Peyer's patch (tissue), 4 donors: Measurements from ENCODE around the gene TMEM178B. TPM values are rescaled to one million over a fixed set of nuclear protein-coding genes. Genes with fewer than 3 reads are reported as not detected.

Experiments used
- DNase-seq, 3 donors: peaks; one replicate each; pipeline ENCODE4 v3.0.0-alpha.2; 2017 to 2019
- H3K27ac ChIP-seq, 4 donors: fragments of 200-600 bp; sonication (generic); one replicate each; pipeline ENCODE4 v1.5.1; 2016 to 2019
- H3K27me3 ChIP-seq, 2 donors: fragments of 200-600 bp; sonication (generic); one replicate each; pipeline ENCODE4 v1.5.1; 2019
- H3K36me3 ChIP-seq, 3 donors: fragments of 200-600 bp; sonication (generic); one replicate each; pipeline ENCODE4 v1.5.1; 2016 to 2019
- H3K4me1 ChIP-seq, 4 donors: fragments of 200-600 bp; sonication (generic); one replicate each; pipeline ENCODE4 v1.5.1; 2016 to 2019
- H3K4me3 ChIP-seq, 4 donors: fragments of 200-600 bp; sonication (generic); 1 replicate in 3 of 4; 2 replicates in 1 of 4; pipeline ENCODE4 v1.5.1; 2016 to 2019; ENCODE audit warnings: mild to moderate bottlenecking in 1 of 4
- H3K9me3 ChIP-seq, 4 donors: fragments of 200-600 bp; sonication (generic); one replicate each; pipeline ENCODE4 v1.5.1; 2016 to 2019; ENCODE audit warnings: mild to moderate bottlenecking in 1 of 4
- CTCF ChIP-seq, 6 experiments: fragments of 450-650 bp in 4 of 6; fragments of 200-600 bp in 2 of 6; sonication (generic) in 1 of 6; IDR thresholded peaks; one replicate each; pipeline ENCODE4 v1.5.1; 2017 to 2019; ENCODE audit warnings: antibody characterized with exemption in 6 of 6, mild to moderate bottlenecking in 3 of 6, moderate library complexity in 1 of 6
- POLR2A ChIP-seq, 2 donors: fragments of 450-650 bp; IDR thresholded peaks; one replicate each; pipeline ENCODE4 v1.5.1; 2017; ENCODE audit warnings: antibody characterized with exemption in 2 of 2, mild to moderate bottlenecking in 2 of 2, moderate library complexity in 2 of 2
- total RNA-seq, 4 donors: library from RNA; depleted of rRNA; stranded (reverse); fragments of >200 nt; gene quantifications; one replicate each; pipeline ENCODE4 v1.1.0, GENCODE V29; 2016

The TMEM178B gene
- total RNA-seq, 4 donors from 2014 or later = under 0.01 to 0.66 (median 0.13) TPM; not detected in 1

- no peaks in the 10 kb centered on the region for H3K4me1 ChIP-seq
- H3K36me3 ChIP-seq = no peaks in the 10 kb centered on the region
- no peak overlapping the region for H3K4me3 ChIP-seq
- TF ChIP-seq CTCF (IDR thresholded peaks at IDR 0.05) (no peak), POLR2A (IDR thresholded peaks at IDR 0.05) (no peak)
- H3K9me3 ChIP-seq = no peaks in the 10 kb centered on the region
- no peak for DNase-seq
- H3K27ac ChIP-seq = no peak overlapping the region
- no peaks in the 10 kb centered on the region for H3K27me3 ChIP-seq
Measured at GRCh38 chr7:141490474-141490873, 416.6 kb downstream of the TMEM178B start.

GRCh38 chr7:141495057-141495456 is 421.2 kb downstream of the TMEM178B start:
- TF ChIP-seq POLR2A (IDR thresholded peaks at IDR 0.05) (no peak), CTCF (IDR thresholded peaks at IDR 0.05) (no peak)
- no peak for DNase-seq
- H3K9me3 ChIP-seq = no peaks in the 10 kb centered on the region
- no peaks in the 10 kb centered on the region for H3K27me3 ChIP-seq
- no peak overlapping the region for H3K27ac ChIP-seq
- no peaks in the 10 kb centered on the region for H3K36me3 ChIP-seq
- H3K4me3 ChIP-seq = no peak overlapping the region
- H3K4me1 ChIP-seq = no peaks in the 10 kb centered on the region

- Histone ChIP-seq H3K27me3 (no peaks in the 10 kb centered on the region), H3K4me1 (no peaks in the 10 kb centered on the region), H3K36me3 (no peaks in the 10 kb centered on the region), H3K4me3 (no peak overlapping the region), H3K9me3 (no peaks in the 10 kb centered on the region), H3K27ac (no peak overlapping the region)
- DNase-seq = no peak
- no peak for TF ChIP-seq CTCF (IDR thresholded peaks at IDR 0.05)
- TF ChIP-seq POLR2A (IDR thresholded peaks at IDR 0.05) = no peak
Measured at GRCh38 chr7:141497391-141497790, 423.5 kb downstream of the TMEM178B start.

- H3K9me3 ChIP-seq = no peaks in the 10 kb centered on the region
- DNase-seq = no peak
- H3K27me3 ChIP-seq = no peaks in the 10 kb centered on the region
- no peak overlapping the region for H3K4me3 ChIP-seq
- H3K27ac ChIP-seq = no peak overlapping the region
- no peaks in the 10 kb centered on the region for H3K36me3 ChIP-seq
- no peaks in the 10 kb centered on the region for H3K4me1 ChIP-seq
- no peak for TF ChIP-seq CTCF (IDR thresholded peaks at IDR 0.05)
- no peak for TF ChIP-seq POLR2A (IDR thresholded peaks at IDR 0.05)
Measured at GRCh38 chr7:141500608-141501007, 426.7 kb downstream of the TMEM178B start.

- TF ChIP-seq CTCF (IDR thresholded peaks at IDR 0.05) (no peak), POLR2A (IDR thresholded peaks at IDR 0.05) (no peak)
- Histone ChIP-seq H3K9me3 (no peaks in the 10 kb centered on the region), H3K36me3 (no peaks in the 10 kb centered on the region), H3K27ac (no peak overlapping the region), H3K4me3 (no peak overlapping the region), H3K4me1 (no peaks in the 10 kb centered on the region), H3K27me3 (no peaks in the 10 kb centered on the region)
- no peak for DNase-seq
Measured at GRCh38 chr7:141501451-141501850, 427.6 kb downstream of the TMEM178B start.

- DNase-seq = no peak
- Histone ChIP-seq H3K4me3 (peak overlapping the region in 2 of 4 donors; percentile 32 to 35), H3K4me1 (peaks cover 0 to 8% (median 3%) of the 10 kb centered on the region in 4 donors), H3K9me3 (no peaks in the 10 kb centered on the region), H3K27ac (no peak overlapping the region), H3K36me3 (no peaks in the 10 kb centered on the region), H3K27me3 (peaks cover 0 to 4% of the 10 kb centered on the region in 2 donors)
- TF ChIP-seq CTCF (IDR thresholded peaks at IDR 0.05) (no peak), POLR2A (IDR thresholded peaks at IDR 0.05) (no peak)
Measured at GRCh38 chr7:141511316-141511675, 437.4 kb downstream of the TMEM178B start.
